Stimulated activated CD4-positive, alpha-beta T cell treated with anti-CD3 and anti-CD28 coated beads, Interleukin-12 subunit alpha, Interleukin-12 subunit beta, amount 100 ng/mL, for 24 hours (primary cell): Measurements from ENCODE around the gene PTPN14.

Experiments used
- DNase-seq, 2 experiments: peaks; one replicate each; pipeline ENCODE4 v3.0.0-alpha.2; 2020; ENCODE audit warnings: low read depth in 2 of 2

Gene PTPN14

DNA sequence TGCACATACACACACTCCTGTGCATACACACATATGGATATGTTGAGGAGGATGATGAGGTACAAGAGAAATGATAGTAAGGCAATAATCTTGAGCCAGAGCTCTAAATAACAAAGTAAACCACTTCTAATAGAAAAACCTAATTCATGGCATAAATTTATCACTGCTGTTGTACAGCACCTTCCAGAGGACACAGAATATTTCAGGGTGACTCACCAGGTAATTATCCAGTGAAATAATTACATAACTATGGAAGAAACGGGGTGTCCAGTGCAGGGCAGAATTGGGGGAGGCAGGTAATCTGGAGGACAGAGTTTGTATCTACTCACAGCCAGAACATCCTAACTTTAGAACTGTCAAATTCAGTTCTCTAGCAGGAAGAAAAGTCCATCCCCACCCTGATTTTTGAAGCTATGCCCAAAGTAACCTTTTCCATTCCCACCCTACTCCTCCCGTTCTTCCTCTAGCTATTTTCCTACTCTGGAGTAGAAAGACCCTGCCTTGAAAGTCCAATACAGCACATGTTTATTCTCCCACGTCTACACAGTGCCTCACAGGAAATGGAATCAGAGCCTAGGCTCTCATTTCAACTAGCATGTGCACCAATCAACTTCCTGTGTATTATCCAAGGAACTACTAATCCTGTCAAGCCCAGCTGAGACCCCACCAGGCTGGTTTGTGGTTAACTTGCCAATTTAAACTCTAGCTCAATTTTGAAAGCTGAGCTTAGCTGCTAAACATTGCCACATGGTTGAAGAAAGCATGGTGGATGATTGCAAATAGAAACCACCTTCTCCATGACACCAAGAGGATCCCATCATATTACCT lies 96.6 kb downstream of the PTPN14 start:
- DNase-seq = no peak

DNA sequence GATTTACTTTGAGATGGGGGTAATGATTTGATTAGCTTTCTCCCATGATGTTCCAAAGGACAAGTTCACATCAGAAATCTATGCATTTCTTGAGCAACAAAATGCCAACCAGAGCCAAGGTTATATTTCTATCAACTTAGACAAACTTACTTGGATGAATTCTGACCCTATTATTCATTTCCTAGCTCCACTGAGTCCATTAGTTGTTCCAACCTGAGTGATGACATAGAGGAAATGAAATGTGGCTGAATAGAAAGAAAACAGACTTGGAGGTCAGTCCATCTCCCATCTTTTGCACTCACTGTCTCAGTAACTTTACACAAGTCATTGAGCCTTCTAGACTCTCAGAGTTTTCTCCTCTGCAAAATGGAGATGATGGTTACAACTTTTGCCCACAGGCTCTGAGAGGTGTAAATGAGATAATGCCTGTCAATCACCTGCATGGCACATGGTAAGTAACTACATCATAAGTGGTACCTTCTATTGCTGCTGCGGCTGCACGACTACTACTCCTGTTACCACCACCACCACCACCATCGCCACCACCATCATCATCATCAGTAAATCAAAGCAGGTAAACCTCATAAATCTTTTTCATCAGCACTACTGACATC lies 98.2 kb downstream of the PTPN14 start:
- DNase-seq = no peak

DNA sequence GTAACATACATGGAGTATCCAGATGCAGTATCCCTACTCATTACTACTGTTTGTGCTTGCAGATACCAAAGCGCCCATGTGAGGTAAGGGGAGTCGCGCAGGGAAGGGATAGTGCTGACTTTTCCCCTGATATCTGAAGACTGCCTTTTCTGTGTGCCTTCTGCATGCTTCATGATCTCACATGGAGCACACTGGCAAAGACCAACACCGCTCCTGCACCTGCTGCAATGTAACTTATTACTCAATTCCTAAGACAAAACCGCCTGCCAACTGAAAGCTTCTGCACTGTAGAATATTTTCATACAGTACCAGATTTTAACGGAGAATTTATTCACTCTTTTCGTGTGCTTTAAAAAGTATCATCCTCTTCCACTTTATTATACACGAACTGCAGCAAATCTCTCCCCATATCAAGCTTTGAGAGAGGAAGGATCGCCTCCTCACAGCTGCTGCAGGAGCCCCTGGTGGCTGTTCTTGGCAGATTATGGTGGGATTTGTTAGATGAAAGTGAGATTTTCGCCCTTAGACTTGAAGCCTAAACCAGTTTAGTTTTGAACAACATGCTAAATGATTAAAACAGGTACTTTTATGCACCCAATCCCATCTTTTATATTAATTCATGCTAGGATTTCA lies 99.1 kb downstream of the PTPN14 start:
- DNase-seq = no peak

DNA sequence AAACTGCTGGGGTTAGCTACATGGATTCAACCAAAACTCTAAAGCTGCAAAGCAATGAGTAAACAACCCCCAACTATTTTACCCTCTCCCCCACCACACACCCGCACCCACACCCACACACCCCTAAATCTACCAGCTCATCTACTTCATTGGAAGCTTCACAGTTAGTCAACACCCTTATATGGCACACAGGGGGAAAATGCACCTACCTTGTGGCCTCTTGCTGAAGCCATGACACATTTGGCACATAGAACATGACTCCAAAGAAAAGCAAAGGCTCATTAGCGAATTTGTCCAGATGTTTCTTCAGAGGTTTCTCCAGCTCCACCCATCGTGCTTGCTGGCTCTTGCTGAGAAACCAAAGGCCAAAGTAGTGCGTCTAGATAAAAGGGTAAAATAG lies 99.8 kb downstream of the PTPN14 start:
- no peak for DNase-seq

DNA sequence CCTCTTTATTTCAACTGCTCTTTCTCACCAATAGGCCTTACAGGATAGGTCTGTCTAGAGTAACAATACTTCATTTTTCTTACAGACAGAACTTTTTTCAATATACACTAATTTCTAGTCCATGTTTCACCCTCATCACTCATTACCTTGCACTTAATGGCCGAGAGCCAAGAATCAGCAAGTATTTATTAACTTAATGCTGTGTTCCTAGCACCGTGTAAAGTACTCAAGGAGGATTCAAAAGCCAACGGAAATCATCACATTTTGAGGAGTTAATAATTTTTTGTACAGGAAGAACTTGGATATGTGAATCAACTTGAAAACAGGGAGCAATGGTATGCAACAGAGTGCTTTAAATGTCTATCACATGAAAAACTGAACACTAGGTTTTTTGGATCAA lies 102.0 kb downstream of the PTPN14 start:
- no peak for DNase-seq

DNA sequence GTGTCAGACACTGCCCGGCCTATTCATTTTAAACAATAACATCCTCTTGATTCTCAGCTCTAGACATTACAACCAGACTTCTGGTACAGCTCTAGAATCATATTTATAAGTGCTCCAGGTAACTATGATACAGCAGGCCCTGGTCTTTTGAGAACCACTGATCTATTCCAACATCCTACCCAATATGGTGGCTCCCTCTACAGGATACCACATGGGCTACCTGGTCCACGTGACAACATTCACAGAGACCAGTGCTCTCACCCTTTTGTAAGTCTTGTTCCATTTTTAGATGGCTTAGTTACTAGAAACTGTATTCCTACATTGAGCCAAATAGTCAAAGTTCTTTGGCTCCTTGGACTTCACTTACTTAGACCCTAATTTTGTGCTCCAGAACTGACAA lies 102.9 kb downstream of the PTPN14 start:
- no peak for DNase-seq

DNA sequence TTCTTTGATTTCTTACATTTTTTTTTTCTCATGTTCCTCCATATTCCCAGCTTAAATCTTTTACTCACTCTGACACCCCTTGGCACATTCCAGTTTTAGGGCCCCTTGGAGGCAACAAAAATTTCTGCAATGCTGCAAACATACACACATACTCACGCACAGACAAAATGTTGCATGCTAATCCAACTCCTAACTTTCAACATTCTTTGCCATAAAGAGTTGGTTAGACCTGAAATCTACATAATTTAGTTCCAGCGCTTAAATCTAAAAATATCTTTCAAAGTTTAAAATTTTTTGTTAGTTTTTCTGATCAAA lies 103.9 kb downstream of the PTPN14 start:
- no peak for DNase-seq

DNA sequence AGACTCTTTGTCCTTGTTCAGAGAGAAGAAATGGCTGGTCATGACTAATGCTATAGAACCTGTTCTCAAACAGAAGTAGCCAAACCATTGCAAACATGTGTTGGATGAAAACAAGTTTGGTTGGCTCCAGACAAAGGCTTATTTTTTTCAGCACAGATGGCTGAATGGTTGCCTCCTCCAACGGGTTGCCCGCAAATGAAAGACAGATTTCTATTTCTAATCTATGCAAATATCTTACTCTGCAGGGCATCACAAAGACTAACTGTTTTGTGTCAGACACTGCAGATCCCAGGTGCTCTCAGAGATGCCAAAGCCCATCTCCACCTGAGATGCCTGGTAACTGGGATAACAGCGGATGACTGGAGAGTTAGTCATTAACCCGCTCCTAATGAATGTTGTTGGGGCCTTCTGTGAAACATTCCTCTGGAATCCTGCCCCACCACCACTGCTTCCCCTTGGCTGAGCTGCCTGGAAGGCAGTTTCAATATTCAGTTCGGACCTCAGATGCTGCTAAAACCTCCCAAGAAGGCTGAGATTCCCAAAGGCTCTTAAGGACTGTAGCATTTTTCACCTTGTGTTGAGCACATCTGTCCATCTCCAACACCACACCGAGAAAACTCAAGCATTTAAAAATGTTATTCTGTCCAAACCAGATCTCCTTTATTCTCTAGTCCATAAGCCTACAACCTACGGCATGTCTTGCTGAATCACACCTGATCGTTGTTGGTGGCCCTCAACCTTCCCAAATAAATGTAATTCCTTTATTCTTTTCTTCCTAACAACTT lies 104.4 kb downstream of the PTPN14 start:
- no peak for DNase-seq

DNA sequence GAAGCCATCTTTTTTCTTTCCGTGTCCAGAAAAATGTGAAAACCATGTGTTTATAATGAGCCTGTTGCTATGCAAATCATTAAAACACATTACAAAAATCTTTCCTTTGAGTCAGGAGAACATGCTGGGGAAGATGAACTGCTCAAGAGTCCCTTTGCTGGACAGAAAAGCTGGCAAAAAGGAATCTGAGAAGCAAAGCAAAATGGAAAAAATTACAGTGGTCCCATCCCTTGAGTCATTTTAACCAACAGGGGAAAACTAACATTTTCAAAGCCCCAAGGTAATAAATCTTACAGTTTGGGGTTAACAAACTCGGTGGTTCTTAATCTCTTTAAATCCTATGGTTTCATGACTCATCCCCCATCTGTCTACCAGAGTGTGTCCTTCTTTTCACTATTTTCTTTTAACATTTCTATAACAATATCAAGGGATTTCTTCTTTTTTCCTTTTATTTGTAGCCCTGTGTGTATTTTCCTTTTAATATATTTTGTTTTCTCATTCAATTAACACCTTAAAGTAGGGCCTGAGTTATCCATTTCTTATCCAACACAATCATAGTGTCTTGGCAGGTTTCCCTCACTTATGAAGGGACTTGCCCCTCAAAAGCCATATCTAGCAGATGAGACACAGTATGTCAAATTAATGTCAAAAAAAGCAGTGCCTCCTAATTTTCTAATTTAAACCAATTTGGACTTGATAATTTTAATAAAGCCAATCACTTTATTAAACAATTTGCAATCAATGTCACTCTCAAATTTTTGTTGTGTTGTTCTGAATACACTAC lies 105.4 kb downstream of the PTPN14 start:
- no peak for DNase-seq

DNA sequence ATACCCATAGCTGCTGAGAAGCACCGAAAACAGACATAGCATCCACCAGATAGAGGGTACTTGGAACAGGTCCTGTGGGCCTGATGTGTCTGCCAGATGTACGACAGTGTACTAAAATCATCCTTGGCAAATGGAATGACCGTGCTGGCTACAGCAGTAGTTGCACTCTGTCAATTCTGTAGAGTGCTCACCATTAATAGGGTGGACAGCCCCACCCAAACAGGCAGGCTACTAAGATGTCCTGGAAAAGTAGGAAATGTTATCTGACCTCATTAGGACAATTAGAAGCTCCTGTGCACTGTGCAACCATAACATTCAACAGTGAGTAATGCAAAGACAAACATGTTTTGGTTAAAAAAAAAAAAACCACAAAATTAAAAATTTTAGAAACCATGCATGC lies 106.2 kb downstream of the PTPN14 start:
- DNase-seq = no peak

DNA sequence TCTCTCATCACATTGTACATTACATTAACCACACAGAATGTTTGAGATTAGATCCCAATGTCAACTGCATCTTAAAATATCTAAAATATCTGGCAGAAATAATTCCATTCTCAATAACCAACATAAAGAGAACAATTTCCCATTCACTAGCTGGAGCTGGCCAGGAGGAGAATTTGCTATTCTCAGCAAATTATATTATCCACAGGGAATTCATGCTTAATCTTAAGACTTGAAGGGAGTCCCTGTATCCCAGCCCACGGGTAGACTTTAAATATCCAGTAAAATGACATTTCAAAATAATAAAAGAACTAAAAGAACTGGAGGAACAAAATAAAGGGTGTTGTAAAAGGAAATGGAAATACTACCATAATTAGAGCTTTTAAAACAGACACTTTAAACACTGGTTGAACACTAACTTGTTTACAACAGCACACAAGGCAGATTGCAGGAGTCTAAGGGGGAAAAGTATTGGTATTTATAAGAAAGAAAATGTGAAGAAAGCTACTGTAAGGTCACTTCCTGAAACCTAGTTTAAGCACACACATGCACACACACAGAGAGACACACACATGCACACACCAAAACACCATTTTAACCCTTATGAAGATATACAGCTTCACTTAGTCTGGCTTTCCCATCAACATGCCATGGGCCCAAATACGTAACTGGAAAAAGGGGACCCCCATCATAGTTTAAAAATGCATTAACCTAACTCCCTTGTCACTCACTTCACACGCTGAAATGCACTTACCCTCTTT lies 107.0 kb downstream of the PTPN14 start:
- no peak for DNase-seq

DNA sequence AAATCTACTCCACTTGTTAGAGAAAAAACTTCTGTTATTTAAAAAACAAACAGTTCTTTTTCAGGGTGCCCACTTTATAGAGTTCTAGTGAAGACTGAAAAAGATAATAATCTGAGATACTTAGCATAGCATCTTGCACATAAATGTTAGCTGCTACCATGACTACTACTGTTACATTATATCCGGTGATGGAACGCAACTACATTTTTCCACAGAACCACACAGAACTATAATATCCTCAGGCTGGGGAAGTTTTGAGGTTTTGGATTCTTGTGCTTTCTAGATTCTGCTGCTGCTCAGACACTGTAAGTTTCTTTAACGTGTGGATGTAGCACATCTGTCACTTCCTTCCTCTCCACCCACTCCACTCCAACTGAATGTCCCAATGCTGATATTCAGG lies 110.3 kb downstream of the PTPN14 start:
- DNase-seq = no peak

DNA sequence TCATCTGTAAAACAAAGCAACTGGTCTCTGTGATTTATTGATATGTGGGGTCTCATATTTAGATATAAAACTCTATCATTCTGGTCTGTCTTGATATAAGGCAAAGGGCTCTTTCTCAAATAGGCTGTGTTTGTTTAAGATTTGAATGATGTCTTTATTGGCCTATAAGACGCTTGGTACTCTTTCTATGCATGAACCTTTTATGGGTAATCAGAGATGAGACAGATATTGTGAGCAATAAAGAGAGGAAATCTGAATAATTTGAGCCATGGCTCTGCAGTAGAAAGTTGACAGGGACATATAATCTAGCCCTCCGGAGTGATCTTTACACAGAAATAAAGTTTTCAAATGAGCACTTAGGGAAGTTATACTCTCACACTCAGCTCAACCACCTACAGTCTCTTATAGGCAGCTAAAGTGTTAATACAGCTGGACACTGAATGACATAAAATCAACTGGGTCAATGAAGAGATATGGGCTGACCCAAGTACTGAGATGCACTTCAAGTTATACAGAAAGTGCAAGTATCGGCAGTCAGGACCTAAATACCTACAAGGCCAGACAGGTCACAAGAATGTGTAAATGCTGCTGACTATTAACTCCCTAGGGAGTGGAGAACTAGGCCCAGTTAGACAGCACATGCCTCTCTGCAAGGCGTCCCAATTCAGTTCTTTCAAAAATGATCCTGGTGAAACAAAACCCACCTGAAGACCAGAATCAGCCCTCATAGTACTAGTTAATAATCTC lies 111.0 kb downstream of the PTPN14 start:
- DNase-seq = no peak

DNA sequence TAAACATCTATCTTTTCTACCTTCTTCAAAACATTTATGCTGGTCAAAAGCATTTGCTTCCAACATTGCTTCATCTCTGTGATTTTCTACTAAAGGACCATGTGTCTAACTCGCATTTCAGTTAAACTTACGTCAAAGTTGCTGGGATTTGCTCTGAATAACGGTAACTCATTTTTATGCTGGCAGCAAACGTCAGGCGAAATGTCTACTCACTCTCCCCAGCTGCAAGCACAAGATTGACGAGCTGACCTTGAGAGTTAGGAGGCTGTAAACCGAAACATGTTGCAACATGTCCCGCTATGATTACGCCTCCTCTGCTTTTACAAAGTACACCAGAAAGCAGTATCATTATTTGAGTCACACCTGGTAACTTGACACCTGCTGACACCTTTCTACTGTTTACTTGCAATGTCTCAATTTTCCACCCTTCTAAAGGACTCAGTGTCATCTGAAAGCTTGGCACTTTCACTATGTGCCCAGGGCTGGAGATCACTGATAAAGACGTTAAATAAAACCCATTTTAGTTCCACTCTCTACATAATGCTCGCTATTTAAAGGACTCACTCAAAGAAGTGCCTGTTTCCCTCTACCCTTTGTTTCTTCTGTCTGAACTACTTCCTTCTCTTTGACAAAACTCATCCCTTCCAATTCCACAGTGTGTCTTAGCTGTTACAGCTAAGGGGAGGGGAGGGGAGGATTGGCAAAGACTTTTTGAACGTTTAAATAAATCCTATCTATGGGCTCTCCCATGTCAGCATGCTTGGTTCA lies 111.9 kb downstream of the PTPN14 start:
- no peak for DNase-seq

DNA sequence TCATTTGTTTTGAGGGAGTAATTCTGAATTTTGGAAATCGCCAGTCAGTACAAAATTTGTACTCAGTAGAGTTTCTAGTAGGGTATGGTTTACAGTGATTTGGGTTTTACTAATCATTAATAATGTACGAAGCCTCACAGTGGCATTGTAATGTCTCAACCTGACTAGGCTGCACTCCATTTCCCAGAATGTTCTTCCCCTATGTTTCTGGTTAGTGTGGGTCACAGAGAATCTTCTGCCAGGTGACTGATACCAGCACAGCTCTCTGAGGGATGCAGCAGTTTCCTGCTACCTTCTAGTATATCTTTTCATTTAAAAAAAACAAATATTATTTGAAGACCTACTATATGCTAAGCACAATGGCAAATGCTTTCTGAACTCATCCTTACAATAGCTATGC lies 112.9 kb downstream of the PTPN14 start:
- DNase-seq = no peak

DNA sequence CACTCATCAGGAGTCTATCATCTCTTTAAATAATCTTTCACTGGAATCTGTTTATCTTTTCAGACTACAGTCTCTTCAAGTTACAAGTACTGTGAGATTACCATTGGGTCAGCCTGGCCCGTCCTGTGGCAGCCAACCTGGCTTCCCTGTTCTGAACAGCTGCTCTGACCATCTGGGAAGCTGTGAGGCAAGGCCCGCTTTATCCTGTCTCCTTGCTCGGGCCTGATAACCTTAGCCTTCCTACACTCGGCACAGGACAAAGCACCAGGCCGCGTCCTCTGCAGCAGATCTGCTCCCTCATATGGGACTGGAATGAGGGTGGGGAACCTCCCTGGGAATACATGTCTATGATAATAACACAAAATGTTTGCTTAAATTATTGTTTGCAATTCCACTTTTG lies 113.3 kb downstream of the PTPN14 start:
- no peak for DNase-seq

DNA sequence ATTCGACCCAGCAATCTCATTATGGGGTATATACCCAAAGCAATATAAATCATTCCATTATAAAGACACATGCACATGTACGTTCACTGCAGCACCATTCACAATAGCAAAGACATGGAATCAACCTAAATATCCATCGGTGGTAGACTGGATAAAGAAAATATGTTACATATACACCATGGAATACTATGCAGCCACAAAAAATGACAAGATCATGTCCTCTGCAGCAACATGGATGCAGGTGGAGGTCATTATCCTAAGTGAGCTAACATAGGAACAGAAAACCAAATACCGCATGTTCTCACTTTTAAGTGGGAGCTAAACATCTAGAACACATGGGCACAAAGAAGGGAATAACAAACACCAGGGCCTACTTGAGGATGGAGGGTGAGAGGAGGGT lies 115.5 kb downstream of the PTPN14 start:
- DNase-seq = no peak

DNA sequence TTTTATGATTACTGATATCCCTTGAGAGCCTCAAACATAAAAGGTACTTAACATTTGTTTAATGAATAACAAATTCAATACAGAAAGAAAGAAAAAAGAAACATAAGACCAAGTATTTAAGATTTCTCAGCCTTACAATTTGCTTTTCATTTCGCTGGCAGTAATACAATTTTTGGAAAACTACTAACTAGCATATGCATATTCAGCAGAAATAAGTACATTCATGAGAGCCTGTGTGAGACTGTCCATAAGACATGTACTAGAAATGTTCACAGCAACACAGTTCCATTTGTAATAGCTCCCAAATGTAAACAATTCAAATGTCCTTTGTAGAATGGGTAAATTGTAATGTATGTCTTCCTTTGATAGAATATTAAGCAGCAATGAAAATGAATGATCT lies 119.2 kb downstream of the PTPN14 start:
- no peak for DNase-seq

DNA sequence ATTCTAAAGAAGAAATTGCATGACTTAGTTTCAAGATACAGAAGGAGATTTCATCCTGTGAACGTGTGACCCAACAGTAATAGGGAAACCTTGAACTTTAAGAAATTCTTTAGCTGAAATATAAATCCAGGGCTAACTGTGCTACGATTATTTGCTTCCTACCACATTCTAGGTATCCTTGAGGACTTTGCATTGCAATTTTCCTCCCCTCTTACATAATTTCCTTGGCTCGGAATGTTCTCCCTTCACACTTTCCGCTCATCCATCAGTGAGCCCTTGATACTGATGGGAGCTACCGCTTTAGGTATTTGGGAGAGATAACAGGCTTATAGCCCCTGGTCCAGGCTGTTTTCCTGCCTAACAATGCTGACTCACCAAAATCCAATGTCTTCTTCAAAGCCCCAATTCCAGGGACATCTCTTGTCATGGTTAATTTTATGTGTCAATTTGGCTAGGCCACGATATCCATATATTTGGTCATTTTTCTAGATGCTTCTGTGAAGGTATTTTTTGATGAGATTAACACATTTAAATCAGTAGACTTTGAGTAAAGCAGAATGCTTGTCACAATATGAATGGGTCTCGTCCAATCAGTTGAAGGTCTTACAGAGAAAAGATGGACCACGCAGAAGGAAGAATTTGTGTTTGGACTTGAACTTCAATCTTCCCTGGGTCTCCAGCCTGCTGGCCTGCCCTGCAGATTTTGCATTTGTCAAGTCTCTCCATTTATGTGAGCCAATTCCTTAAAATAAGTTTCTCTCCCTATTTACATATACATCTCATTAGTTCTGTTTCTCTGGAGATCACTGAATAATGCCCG lies 121.2 kb downstream of the PTPN14 start:
- DNase-seq = no peak
